RWPE1 (cell line): Measurements from ENCODE around the gene ADGRD1.

Experiments used
- CTCF ChIA-PET: fragments of 350-600 bp; sonication (Branson Sonifier 250); formaldehyde crosslinking; extraction: SDS; loops from one replicate; lab custom pipeline; 2021; lab: Yijun Ruan, JAX
- POLR2A ChIA-PET: fragments of 400-600 bp; formaldehyde crosslinking; extraction: SDS; loops from one replicate; lab custom pipeline; 2020; ENCODE audit warnings: antibody characterized with exemption; ENCODE audit not compliant: low non-redundant PET; lab: Yijun Ruan, JAX
- DNase-seq: peaks from one replicate; pipeline ENCODE4 v3.0.0; 2012; ENCODE audit warnings: low spot score
- H3K27ac ChIP-seq: fragments of 450-650 bp; 2 replicates; pipeline ENCODE4 v1.5.1; 2017
- CTCF ChIP-seq: fragments of 450-650 bp; conservative IDR thresholded peaks from 2 replicates; pipeline ENCODE4 v1.5.1; 2017; ENCODE audit warnings: low read depth, mild to moderate bottlenecking

The ADGRD1 gene

GRCh38 chr12:131114271-131114670 lies 160.6 kb downstream of the ADGRD1 start:
- ChIA-PET CTCF (interaction anchor here (0.6 to 1.5 kb wide), 4 partner anchors 10 to 352 kb away, joined by 3 to 8 read pairs (median 4); no protein-coding TSS in a partner anchor), POLR2A (no interaction called here)
- DNase-seq = no peak
- H3K27ac ChIP-seq = no peak overlapping the region
- no peak for TF ChIP-seq CTCF

GRCh38 chr12:131114942-131115584 lies 161.4 kb downstream of the ADGRD1 start:
- DNase-seq = no peak
- H3K27ac ChIP-seq = no peak overlapping the region
- no peak for TF ChIP-seq CTCF
- POLR2A ChIA-PET = no interaction called here
- CTCF ChIA-PET = interaction anchor here (0.6 to 1.5 kb wide), 4 partner anchors 10 to 353 kb away, joined by 3 to 8 read pairs (median 4); no protein-coding TSS in a partner anchor

- POLR2A ChIA-PET = no interaction called here
- CTCF ChIA-PET = interaction anchor here (0.8 to 1.4 kb wide), 3 partner anchors 12 to 17 kb away, joined by 3 read pairs; no protein-coding TSS in a partner anchor
- DNase-seq = no peak
- H3K27ac ChIP-seq = no peak overlapping the region
- no peak for TF ChIP-seq CTCF
Measured at GRCh38 chr12:131115766-131116467, 162.2 kb downstream of the ADGRD1 start.

- DNase-seq = no peak
- peak; percentile 12; the same call in 1 of the 2 replicates for TF ChIP-seq CTCF
- ChIA-PET CTCF (interaction anchor here (1.3 to 1.4 kb wide), 2 partner anchors 15 to 16 kb away, joined by 3 read pairs; no protein-coding TSS in a partner anchor), POLR2A (no interaction called here)
- H3K27ac ChIP-seq = no peak overlapping the region
Measured at GRCh38 chr12:131116468-131117117, 162.9 kb downstream of the ADGRD1 start.

GRCh38 chr12:131117438-131118245 lies 163.9 kb downstream of the ADGRD1 start:
- H3K27ac ChIP-seq = no peak overlapping the region
- no peak for DNase-seq
- ChIA-PET POLR2A (interaction anchor here (0.6 kb wide), 1 partner anchor 616 kb away, joined by 3 read pairs; no protein-coding TSS in a partner anchor), CTCF (interaction anchor here (0.6 kb wide), 2 partner anchors 334 to 483 kb away, joined by 3 to 4 read pairs; no protein-coding TSS in a partner anchor)
- TF ChIP-seq CTCF = no peak
